Natural killer cell (primary cell): ENCODE results near the gene DDX42. TPM values are rescaled to one million over a fixed set of nuclear protein-coding genes. Genes with fewer than 3 reads are reported as not detected.

ENCODE experiments used
- ATAC-seq, 3 donors: fragments of 150-1000 bp in 2 of 3; fragments of 200-7000 bp in 1 of 3; cut with Tn5 transposase; 1 replicate in 1 of 3; 2 replicates in 2 of 3; pipeline ENCODE4 v1.10.0; 2021; ENCODE audit warnings: mild to moderate bottlenecking in 2 of 3, moderate library complexity in 2 of 3
- DNase-seq, 2 donors: peaks; one replicate each; pipeline versions ENCODE4 v3.0.0 to v3.0.0-alpha.2; 2013 to 2021; ENCODE audit warnings: mixed read lengths in 1 of 2
- H3K27ac ChIP-seq: one replicate; pipeline ENCODE4 v1.5.1; 2013; ENCODE audit warnings: mild to moderate bottlenecking, low read length
- H3K27me3 ChIP-seq: one replicate; pipeline ENCODE4 v1.6.1; 2013; ENCODE audit warnings: low read length; ENCODE audit not compliant: control insufficient read depth, insufficient read depth
- H3K36me3 ChIP-seq: one replicate; pipeline ENCODE4 v1.6.1; 2013; ENCODE audit warnings: low read length; ENCODE audit not compliant: control insufficient read depth, insufficient read depth
- H3K4me1 ChIP-seq: one replicate; pipeline ENCODE4 v1.6.1; 2013; ENCODE audit warnings: low read length; ENCODE audit not compliant: control insufficient read depth, insufficient read depth
- H3K4me3 ChIP-seq: one replicate; pipeline ENCODE4 v1.5.1; 2013; ENCODE audit warnings: low read length
- H3K9me3 ChIP-seq: one replicate; pipeline ENCODE4 v1.6.1; 2013; ENCODE audit warnings: low read length; ENCODE audit not compliant: control insufficient read depth, insufficient read depth
- H3K27ac Mint-ChIP-seq, 2 donors: one replicate each; pipeline ENCODE4 v1.8.0; 2022; ENCODE audit warnings: mild to moderate bottlenecking in 2 of 2, mixed read lengths in 2 of 2, moderate library complexity in 1 of 2
- H3K27me3 Mint-ChIP-seq, 2 donors: one replicate each; pipeline ENCODE4 v1.8.0; 2022; ENCODE audit warnings: low read depth in 2 of 2, mixed read lengths in 2 of 2
- H3K36me3 Mint-ChIP-seq: one replicate; pipeline ENCODE4 v1.8.0; 2022; ENCODE audit warnings: mixed read lengths
- H3K4me1 Mint-ChIP-seq, 2 donors: one replicate each; pipeline ENCODE4 v1.8.0; 2022; ENCODE audit warnings: mixed read lengths in 2 of 2
- H3K4me3 Mint-ChIP-seq: one replicate; pipeline ENCODE4 v1.8.0; 2022; ENCODE audit warnings: mild to moderate bottlenecking, moderate library complexity, mixed read lengths
- H3K9me3 Mint-ChIP-seq, 2 donors: one replicate each; pipeline ENCODE4 v1.8.0; 2022; ENCODE audit warnings: mixed read lengths in 2 of 2
- CTCF ChIP-seq: fragments of 200-600 bp; IDR thresholded peaks from one replicate; pipeline ENCODE4 v1.8.0; 2022; ENCODE audit warnings: antibody characterized with exemption
- WGBS: methylation state at CpG from one replicate; pipeline ENCODE4 v1.1.7; 2013; ENCODE audit warnings: missing lambda C conversion rate; ENCODE audit not compliant: insufficient coverage; 5-methylcytosine and 5-hydroxymethylcytosine counted together
- intact Hi-C: fragments of 100-400 bp; cut with micrococcal nuclease; formaldehyde crosslinking; loops from one replicate; pipeline ENCODE4 v1.14.2; 2022
- total RNA-seq, 4 donors: library from RNA; stranded (reverse); fragments of 120-200 nt in 1 of 4; gene quantifications; one replicate each; pipeline versions ENCODE4 v1.2.3 to v1.2.4, GENCODE V29; 2013 to 2022

Gene DDX42
- total RNA-seq, result 100 to 1,000 TPM in 2 of 3 donors, 10 to 100 TPM in 1; 80.1 to 127 (median 110) TPM
- 129 TPM for total RNA-seq (2013)

DNA sequence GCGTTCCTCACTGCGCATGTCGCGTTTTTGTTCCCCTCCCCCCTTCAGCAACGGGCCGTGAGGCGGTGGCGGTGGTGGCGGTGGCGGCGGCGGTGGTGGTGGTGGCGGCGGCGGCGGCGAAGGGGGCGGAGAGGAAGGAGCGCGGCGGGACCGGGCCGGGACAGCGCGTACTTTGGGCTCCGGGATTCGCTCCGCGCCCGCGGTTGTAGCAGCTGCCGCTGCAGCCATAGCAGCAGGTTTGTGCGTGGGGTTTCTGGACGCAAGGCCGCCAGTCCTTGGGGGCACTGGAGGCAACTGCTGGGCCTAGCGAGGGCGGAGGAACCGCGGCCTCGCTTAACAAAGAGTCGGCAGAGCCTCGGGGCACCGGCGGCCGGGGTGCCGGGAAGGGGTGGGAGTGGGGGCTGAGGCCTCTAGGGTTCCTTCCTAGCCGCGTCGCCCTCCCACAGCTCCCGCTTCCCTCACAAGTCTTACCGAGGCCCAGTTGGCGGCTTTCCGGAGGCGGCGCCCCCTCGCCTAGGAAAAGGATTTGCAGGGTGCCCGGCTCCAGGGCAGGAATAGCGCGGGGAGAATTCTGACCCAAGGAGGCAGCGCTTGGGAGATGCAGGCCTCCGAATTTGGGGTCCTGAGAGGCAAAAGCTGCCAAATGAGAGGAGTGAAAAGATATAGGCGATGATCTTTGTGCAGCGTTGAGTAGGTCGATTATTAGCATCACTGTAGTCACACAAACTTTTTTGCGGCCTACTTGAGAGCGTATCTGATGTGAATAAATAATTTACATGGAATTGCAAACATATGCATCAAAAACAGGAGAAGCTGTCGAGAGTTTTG lies at the start of gene DDX42:
Gene DDX42, plus strand, starts transcription at position 30 of the 828 bp plus-strand sequence. CDS start 12,880 bp downstream, outside the sequence.
- H3K4me3 Mint-ChIP-seq, result peak within 1 kb of the TSS; percentile 95
- Histone ChIP-seq H3K36me3 (peaks cover 10% of the 10 kb centered on the region), H3K9me3 (no peaks in the 10 kb centered on the region), H3K4me1 (peaks cover 22% of the 10 kb centered on the region), H3K4me3 (peak within 1 kb of the TSS; percentile 88), H3K27me3 (no peaks in the 10 kb centered on the region), H3K27ac (peak within 1 kb of the TSS; percentile 94)
- TF ChIP-seq CTCF, result no peak
- no peaks in the 10 kb centered on the region for H3K36me3 Mint-ChIP-seq
- H3K9me3 Mint-ChIP-seq, result no peaks in the 10 kb centered on the region
- under 1% methylated on average over 51 of the region's 67 CpGs for WGBS
- ATAC-seq (peak; percentile 3 to 11 (median 9)), DNase-seq (no peak)
- no peaks in the 10 kb centered on the region for H3K27me3 Mint-ChIP-seq
- intact Hi-C loops, result loop anchor here (5.0 kb wide), 2 partner anchors 152 to 733 kb away; partner anchors contain the start of genes CEP95, DDX5 and MAP3K3
- peaks cover 51 to 62% of the 10 kb centered on the region in 2 donors for H3K4me1 Mint-ChIP-seq
- H3K27ac Mint-ChIP-seq, result peak within 1 kb of the TSS; percentile 98 to 99

DNA sequence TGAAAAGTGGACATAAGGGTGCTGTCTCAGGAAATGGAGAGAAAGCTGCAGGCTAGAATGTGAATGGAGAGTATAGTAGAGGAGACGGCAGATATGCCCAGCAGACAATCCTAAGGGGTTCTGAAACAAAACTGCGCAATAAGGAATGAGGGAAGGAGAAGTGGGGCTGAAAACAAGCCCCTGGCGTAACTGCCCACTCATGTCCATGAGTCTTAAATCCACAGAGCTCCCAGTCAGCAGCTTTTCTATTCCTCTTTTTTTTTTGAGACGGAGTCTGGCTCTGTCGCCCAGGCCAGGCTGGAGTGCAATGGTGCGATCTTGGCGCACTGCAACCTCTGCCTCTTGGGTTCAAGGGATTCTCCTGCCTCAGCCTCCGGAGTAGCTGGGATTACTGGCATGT lies 38.3 kb upstream of the DDX42 start:
- H3K4me3 ChIP-seq, result no peak overlapping the region
- intact Hi-C loops, result no loop called here
- peaks cover 3% of the 10 kb centered on the region for H3K36me3 ChIP-seq
- peaks cover 12 to 15% of the 10 kb centered on the region in 2 donors for H3K4me1 Mint-ChIP-seq
- TF ChIP-seq CTCF, result no peak
- H3K27ac Mint-ChIP-seq, result no peak overlapping the region
- no peaks in the 10 kb centered on the region for H3K36me3 Mint-ChIP-seq
- no peak for DNase-seq
- H3K9me3 Mint-ChIP-seq, result no peaks in the 10 kb centered on the region
- no peak overlapping the region for H3K4me3 Mint-ChIP-seq
- no peaks in the 10 kb centered on the region for H3K9me3 ChIP-seq
- H3K4me1 ChIP-seq, result peaks cover 7% of the 10 kb centered on the region
- H3K27me3 ChIP-seq, result no peaks in the 10 kb centered on the region
- no peak for ATAC-seq
- no peaks in the 10 kb centered on the region for H3K27me3 Mint-ChIP-seq
- 99% methylated on average over 8 of the region's 8 CpGs for WGBS
- H3K27ac ChIP-seq, result no peak overlapping the region

DNA sequence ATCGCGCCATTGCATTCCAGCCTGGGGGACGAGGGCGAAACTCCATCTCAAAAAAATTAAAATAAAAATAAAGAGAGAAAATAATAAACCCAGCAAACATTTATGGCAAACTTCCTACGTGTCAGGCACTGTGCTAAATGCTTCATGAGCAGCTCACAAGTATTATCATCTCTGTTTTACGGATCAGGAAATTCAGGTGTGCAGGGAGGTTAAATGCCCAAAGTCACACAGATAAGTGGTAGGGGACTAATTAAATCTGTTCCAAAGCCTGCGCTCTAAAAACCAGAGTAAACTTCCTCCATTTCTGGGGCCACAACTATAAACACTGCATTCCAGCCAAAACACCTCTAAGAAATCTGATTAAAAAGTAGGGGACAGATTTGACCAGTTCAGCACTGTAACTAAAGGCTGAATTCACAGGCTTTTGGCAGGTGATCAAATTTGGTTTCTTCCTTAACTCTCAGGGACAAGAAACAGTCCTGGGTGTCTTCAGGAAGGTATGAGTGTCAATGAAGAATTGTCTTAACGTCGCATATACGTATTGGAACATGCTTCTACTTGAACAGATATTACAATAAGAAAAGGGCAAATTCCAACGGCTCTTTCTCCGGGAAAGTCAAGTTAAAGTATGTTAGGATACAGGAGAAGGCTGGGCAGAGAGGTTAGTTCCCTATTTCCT lies 33.4 kb upstream of the DDX42 start:
- ATAC-seq (no peak), DNase-seq (peak in 1 of 2 donors; percentile 41)
- H3K27ac Mint-ChIP-seq, result peak overlapping the region; percentile 96 to 97
- peaks cover 1% of the 10 kb centered on the region for H3K36me3 ChIP-seq
- H3K4me1 ChIP-seq, result peaks cover 22% of the 10 kb centered on the region
- peak overlapping the region; percentile 94 for H3K4me3 Mint-ChIP-seq
- H3K9me3 Mint-ChIP-seq, result no peaks in the 10 kb centered on the region
- no peaks in the 10 kb centered on the region for H3K36me3 Mint-ChIP-seq
- intact Hi-C loops, result loop anchor here (1.0 kb wide), 2 partner anchors 33 to 43 kb away; partner anchors contain the start of gene CCDC47
- peak overlapping the region; percentile 81 for H3K27ac ChIP-seq
- H3K9me3 ChIP-seq, result no peaks in the 10 kb centered on the region
- H3K4me3 ChIP-seq, result peak overlapping the region; percentile 77
- peaks cover 26 to 27% of the 10 kb centered on the region in 2 donors for H3K4me1 Mint-ChIP-seq
- 26% methylated on average over 8 of the region's 12 CpGs for WGBS
- H3K27me3 Mint-ChIP-seq, result no peaks in the 10 kb centered on the region
- no peak for TF ChIP-seq CTCF
- no peaks in the 10 kb centered on the region for H3K27me3 ChIP-seq
